DMS53 (cell line): Measurements from ENCODE around the gene SCT.

ENCODE experiments used
- DNase-seq: peaks from one replicate; lab custom pipeline; 2025; lab: John Stamatoyannopoulos, UW

Gene SCT

DNA sequence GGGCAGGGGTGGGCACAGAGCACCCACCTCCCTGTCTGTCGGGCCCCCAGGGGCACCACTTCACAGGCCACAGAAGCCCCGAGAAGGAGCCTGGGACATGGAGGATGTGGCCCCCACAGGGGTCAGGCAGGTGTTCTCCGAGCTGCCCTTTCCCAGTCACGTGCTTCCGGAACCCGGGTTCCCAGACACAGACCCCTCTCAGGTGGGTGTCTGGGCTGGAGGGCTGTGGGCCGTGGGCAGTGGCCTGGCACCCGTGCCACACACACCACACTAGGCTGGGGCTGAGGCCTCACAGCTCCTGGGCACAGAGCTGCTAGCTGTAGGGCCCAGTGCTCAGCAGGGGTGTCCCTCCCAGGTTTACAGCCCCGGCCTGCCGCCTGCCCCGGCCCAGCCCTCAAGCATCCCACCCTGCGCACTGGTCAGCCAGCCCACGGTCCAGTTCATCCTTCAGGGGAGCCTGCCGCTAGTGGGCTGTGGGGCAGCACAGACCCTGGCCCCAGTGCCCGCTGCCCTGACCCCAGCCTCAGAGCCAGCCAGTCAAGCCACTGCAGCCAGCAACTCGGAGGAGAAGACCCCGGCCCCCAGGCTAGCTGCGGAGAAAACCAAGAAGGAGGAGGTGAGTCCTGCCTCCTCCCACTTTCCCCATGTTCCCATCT is 16.7 kb downstream of the SCT start:
- DNase-seq: no peak

DNA sequence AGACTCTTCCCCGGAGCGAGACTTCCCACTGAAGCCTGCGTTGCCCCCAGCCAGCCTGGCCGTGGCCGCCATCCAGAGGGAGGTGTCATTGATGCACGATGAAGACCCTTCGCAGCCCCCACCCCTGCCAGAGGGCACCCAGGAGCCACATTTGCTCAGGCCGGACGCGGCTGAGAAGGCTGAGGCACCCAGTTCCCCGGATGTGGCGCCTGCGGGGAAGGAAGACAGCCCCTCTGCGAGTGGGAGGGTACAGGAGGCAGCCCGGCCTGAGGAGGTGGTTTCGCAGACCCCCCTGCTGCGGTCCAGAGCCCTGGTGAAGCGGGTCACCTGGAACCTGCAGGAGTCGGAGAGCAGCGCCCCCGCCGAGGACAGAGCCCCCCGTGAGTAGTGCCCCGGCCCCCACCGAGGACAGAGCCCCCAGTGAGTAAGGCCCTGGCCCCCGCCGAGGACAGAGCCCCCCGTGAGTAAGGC is 17.6 kb downstream of the SCT start:
- no peak for DNase-seq

DNA sequence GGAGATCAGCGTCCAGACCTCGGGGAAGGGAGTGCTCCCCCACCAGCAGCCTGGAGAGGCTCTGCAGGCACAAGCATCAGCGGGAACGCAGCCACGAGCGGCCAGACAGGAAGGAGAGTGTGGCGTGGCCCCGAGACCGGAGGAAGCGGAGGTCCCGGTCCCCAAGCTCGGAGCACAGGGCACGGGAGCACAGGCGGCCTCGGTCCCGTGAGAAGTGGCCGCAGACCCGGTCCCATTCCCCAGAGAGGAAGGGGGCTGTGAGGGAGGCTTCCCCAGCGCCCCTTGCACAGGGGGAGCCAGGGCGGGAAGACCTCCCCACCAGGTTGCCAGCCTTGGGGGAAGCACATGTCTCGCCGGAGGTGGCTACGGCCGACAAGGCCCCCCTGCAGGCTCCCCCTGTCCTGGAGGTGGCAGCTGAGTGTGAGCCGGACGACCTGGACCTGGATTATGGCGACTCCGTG is 18.2 kb downstream of the SCT start:
- no peak for DNase-seq

DNA sequence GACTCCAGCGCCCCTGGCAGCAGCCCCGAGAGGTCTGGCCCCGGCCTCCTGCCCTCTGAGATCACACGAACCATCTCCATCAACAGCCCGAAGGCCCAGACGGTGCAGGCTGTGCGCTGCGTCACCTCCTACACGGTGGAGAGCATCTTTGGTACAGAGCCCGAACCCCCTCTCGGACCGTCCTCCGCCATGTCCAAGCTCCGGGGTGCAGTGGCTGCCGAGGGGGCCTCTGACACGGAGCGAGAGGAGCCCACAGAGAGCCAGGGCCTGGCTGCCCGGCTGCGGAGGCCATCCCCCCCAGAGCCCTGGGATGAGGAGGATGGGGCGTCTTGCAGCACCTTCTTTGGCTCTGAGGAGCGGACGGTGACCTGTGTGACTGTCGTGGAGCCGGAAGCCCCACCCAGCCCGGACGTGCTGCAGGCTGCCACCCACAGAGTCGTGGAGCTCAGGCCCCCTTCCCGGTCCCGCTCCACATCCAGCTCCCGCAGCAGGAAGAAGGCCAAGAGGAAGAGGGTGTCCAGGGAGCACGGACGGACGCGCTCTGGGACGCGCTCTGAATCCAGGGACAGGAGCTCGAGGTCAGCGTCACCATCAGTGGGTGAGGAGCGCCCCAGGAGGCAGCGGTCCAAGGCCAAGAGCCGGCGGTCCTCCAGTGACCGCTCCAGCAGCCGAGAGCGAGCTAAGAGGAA is 18.9 kb downstream of the SCT start:
- no peak for DNase-seq

DNA sequence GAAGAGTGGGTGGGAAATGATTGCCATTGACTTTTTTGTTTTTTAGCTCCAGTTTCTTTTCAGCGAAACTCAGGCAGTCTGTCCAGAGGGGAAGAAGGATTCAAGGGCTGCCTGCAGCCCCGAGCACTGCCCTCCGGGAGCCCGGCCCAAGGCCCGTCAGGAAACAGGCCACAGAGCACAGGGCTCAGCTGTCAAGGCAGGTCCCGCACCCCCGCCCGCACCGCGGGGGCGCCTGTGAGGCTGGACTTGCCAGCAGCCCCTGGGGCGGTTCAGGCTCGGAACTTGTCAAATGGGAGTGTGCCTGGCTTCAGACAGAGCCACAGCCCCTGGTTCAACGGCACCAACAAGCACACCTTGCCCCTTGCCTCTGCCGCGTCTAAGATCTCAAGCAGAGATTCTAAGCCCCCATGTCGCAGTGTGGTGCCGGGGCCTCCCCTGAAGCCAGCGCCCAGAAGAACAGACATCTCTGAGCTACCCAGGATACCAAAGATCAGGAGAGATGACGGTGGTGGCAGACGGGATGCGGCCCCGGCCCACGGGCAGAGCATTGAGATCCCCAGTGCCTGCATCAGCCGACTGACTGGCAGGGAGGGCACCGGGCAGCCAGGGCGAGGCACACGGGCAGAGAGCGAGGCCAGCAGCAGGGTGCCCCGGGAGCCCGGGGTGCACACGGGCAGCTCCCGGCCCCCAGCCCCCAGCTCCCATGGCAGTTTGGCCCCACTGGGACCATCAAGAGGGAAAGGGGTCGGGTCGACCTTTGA is 19.8 kb downstream of the SCT start:
- no peak for DNase-seq

DNA sequence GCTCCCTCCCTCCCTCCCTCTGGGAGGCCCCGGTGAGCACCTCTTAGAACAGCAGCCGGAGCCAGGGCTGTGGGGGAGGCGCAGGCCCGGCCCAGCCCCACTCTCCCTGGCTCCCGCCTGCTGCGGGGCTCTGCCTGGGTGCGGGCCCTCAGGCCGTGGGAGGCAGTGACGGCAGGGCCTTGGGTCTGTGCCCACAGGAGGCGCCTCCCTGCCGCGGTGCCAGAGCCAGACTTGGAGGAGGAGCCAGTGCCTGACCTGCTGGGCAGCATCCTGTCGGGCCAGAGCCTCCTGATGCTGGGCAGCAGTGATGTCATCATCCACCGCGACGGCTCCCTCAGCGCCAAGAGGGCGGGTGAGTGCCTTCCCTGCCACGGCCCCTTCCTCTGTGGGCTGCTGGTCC is 20.7 kb downstream of the SCT start:
- peak; percentile 62 for DNase-seq

DNA sequence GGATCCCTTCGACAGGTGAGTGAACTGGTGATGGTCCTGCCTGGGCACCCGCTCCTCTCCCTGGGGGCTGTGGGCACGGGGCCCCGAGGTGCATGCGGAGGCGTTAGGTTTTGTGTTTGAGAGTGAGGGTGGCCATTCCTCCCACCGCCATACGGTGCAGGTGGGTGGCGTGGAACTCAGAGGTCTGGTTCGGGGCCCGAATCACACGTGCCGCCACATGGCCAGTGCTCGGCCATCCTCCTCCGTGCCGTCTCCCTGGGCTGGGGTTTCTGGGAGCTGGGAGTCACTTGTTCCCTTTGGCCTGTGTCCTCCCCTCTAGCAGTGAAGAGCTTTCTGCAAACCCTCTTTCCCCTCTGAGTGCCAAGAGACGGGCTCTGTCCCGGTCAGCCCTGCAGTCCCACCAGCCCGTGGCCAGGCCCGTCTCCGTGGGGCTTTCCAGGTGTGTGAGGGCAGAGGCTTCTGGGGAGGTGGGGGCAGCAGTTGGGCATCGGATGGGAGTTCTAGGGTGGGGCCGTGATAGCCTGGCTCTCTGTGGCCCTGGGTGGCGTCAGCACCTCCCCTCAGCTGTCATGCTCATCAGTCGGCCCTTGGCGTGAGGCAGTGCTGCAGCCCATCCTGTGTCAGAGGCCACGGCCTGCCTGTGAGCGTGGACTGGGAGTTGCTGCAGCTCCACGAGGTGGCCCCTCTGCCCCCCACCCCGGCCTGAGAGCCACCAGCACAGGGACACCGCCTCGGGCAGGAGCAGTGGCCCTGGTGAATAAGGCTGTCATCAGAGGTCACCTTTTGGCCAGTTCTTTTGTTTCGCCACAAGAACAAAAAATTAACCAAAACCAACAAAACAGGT is 21.5 kb downstream of the SCT start:
- no peak for DNase-seq

DNA sequence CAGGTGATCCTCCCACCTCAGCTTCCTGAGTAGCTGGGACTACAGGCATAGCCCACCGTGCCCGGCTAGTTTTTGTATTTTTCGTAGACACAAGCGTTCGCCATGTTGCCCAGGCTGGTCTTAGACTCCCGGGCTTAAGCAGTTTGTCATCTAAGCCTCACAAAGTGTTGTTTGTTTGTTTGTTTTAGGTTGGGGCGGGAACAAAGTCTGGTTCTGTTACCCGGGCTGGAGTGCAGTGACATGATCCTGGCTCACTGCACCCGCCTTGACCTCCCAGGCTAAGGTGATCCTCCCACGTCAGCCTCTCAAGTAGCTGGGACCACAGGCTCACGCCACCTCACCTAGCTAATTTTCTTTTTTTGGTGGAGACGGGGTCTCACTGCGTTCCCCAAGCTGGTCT is 23.8 kb downstream of the SCT start:
- no peak for DNase-seq

DNA sequence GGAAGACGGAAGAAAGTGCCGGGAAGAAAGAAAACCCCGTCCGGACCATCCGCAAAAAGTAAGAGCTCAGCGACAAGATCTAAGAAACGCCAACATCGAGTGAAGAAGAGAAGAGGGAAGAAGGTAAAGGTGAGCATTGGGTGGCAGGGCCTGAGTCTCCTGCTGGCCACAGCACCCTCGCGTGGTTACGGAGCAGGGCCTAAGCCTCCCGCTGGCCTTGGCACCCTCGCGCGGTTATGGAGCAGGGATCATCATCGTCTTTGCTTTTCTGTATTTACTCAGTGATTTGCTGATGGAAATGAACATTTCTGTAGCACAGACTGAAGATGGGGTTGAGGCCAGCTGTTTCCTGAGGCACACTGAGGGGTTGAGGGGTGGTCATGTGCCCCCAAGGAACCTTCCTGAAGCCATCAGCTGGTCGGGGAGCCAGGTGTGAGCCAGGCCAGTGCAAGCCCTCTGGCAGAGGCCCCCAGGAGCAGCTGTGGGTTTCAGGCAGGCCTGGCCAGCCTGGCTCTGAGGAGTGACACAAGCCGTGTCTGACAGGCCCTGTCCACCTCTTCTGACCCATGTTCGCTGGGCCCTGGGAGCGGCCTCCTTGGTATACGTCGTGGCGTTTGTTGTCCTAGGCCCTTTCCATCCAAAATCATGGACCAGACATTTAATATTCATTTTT is 25.3 kb downstream of the SCT start:
- no peak for DNase-seq

DNA sequence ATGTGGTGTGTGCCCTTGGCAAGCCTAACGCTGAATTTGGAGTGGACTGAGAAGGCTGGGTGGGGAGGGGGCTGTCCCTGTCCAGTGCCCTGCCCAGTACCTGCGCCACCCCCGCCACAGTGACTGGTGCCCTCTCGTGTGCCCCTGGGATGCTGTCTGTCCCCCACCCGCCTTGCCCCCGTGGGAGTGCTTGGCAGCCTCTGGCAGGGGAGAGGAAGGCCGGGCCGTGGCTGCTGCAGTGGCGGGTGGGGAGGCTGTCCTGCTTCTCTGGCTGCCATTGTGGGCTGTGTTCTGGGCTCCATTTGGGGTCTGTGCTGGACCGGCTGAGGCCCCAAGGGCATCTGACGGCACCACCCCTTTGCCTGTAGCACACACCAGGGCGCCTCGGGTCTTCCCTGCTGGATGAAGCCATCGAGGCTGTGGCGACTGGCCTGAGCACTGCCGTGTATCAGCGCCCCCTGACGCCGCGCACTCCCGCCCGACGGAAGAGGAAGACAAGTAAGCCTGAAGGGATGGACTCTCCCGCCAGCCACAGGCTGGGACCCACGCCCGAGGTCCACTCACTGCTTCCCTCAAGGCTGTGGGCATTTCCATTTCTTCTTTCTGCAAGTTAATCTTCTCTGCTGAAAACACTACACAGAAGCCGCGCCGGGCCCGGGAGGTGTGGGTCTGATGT is 28.8 kb downstream of the SCT start:
- DNase-seq: no peak

DNA sequence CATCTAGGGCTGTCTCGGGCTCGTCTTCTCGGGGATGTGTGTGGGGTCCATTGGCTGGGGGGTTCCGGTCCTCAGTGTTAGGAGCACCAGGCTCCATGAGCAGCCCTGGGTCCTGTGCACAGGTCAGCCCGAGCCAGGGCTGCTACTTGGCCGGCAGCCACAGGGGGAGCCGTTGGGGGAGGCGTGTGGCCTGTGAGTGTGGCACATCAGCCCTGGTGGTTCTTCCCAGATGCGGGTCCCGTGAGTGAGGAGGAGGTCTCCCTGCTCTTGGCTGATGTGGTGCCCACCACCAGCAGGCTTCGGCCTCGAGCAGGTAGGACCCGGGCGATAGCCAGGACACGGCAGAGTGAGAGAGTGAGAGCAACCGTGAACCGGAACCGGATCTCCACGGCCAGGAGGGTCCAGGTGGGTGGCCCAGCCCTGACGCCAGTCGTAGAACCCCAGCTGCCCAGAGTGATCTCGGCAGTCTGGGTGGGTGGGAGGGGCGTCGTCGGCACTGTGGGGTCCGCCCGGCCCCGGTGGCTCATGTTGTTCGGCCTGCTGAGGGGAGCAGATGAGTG is 29.7 kb downstream of the SCT start:
- peak; percentile 38 for DNase-seq

DNA sequence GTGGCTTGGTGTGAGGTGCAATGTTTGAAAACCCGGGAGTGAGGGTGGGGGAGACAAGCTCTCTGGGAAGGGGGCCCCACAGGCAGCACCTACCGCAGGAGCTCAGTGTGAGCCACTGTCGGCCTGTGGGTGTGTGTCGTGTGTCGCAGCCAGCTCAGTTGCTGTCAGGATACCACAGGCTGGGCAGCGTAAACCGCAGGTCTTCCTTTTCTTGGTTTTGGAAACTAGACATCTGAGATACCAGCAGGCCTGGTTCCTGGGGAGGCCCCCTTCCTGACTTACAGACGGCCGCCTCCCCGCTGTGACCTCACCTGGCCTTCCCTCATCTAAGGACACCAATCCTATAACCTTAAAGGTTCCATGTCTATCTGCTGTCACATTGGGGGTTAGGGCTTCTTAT is 30.6 kb downstream of the SCT start:
- DNase-seq: no peak

DNA sequence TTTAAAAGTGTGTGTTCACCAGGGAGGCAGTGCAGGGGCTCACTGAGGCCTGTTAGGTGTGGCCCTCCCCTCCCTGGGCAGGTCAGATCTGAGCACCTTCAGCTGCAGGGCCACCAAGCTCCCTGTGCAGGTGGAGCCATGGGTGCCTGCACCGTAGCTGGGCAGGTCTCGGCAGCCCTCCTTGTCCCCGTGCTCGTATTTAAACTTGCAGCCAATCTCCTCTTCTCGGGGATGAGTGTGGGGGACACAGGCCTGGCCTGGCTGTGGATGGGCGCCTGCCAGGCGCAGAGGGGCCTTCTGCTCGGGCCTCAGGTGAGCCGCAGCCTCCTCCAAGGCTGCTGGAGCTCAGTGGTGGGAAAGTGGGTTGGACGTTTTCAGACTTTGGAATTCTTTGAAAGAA is 31.6 kb downstream of the SCT start:
- DNase-seq: no peak

DNA sequence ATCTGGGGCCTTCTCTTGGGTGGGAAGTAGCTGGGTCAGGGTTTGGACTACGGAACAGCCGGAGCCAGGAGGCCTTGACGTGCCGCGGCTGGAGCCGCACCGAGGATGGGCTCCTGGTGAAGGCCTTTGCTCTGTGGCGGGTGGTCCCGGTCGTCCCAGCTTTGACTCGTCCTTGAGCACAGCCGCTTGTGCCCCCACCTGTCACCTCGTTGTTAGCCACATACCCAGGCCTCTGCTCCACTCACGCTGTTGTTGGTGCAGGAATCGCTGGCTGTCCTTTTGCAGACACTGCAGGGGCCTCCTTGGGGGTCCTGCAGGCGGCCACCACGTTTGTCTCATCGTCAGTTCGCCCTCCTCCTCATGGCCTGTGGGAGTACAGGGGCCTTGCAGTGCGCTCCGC is 33.6 kb downstream of the SCT start:
- no peak for DNase-seq

DNA sequence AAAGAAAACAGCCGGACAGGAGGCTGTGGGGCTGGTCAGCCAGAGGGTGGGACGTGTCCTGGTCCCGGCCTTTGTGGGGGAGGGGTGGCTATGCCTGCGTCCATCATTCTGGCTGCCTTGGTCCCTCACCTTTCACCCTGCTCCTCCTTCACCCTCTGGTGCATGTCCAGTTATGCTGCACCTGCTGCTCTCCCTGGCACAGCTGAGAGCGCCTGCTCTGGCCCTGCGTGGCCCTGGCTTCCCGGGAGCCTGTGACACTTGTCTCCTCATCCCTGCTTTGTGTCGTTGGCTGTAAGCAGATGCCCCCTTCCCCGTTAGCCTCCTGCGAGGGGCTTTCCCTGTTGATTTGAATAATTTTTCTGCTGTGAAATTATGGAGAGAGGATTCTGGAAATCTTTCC is 34.1 kb downstream of the SCT start:
- no peak for DNase-seq

DNA sequence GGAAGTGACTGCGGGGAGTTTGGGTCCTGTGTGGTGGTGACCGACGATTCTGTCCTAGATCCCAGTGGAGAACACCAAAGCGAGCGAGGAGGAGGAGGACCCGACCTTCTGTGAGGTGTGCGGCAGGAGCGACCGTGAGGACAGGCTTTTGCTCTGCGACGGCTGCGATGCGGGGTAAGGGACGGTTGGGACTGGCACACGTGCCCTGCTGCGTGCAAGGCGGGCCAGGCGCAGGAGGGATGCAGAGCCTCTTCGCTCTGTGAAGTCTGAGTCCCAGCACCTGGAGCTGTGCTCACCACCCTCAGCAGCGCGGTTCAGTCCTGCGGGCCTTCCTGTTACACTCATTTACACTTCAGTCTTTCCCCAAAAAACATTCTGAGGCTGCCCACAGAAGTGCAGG is 34.5 kb downstream of the SCT start:
- DNase-seq: no peak

DNA sequence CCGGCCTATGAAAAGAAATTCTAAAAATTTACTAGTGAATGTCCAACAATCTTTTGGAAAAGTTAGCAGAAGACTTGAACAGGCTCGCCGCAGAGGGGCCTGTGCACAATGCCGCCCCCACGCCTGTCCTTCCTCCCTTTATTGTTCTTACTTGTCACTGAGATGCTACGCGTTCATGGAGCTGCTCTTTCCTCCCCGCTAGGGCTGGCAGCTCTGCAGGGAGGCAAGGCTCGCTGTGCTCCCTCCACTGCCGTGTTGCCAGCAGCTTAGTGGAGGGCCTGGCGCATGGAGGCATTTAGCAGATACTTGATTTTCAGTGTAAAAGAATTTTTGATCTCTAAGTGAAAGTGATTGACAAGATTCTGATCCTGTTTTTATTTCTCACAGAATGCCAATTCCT is 36.0 kb downstream of the SCT start:
- no peak for DNase-seq

DNA sequence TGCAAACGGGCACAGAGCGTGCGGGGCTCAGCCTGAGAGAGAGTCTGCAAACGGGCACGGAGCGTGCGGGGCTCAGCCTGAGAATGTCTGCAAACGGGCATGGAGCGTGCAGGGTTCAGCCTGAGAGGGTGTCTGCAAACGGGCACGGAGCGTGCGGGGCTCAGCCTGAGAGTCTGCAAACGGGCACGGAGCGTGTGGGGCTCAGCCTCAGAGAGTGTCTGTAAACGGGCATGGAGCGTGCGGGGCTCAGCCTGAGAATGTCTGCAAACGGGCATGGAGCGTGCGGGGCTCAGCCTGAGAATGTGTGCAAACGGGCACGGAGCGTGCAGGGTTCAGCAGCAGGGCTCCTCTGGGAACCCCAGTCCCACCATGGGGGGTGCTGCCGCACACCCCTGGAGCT is 37.2 kb downstream of the SCT start:
- no peak for DNase-seq

DNA sequence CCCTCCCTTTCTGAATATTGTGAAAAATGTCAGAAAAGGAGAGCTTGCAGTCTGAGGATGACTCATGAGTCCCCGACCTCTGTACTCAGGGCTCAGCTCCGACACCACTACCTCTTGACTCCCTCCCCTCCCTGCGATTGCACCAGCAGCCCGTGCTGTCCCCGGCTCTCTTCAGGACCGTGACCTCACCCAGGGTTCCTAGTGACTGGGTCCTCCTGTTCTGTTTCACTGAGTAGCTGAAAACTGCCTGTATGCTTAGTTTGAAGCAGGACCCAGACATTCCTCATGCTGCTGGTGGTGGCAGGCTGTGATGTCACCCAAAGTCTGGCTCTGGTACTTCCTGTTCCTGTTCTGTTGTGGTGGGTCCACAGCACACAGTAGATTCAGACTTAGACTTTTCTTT is 39.0 kb downstream of the SCT start:
- DNase-seq: peak; percentile 43

DNA sequence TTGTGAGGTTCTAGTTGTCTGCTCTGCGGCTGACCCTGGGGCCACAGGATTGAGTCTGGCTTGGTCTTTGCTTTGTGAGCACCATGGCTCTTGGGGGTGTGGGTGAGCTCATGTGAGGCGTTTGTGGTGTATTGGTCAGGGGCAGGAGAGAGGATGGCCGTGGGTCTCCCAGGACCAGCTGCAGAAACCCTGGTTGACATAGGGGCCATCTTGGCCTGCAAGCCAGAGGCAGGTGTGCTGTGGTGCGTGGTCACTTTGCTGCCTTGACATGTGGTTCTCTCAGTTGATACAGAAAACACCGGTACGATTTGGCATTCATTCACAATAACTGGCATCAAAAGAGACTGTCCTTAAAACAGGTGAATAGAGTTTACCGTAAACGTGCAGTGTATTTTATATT is 39.4 kb downstream of the SCT start:
- no peak for DNase-seq
